ENCODE results near the gene GGA2.

Gene GGA2

GRCh38 chr16:23519282-23519681 is 9.0 kb upstream of the GGA2 start:
- TF ChIP-seq TAF1 (IDR thresholded peaks at IDR 0.05; ENCODE audit: borderline replicate concordance, insufficient read depth, low read length): no peak
- TF ChIP-seq SIN3A (IDR thresholded peaks at IDR 0.05; ENCODE audit: borderline replicate concordance, insufficient read depth, low read length): no peak
- no peak for TF ChIP-seq POLR2AphosphoS5 (IDR thresholded peaks at IDR 0.05; ENCODE audit: low read depth, low read length)
- no peak for TF ChIP-seq FOXP2 (optimal IDR thresholded peaks at IDR 0.05; ENCODE audit: borderline replicate concordance, extremely low read depth, extremely low read length, insufficient read depth)
- no peak for TF ChIP-seq REST (IDR thresholded peaks at IDR 0.05; ENCODE audit: insufficient read depth in 1 of 2, low read depth in 2 of 2, low read length in 2 of 2)

GRCh38 chr16:23518435-23518891 is 8.2 kb upstream of the GGA2 start:
- TF ChIP-seq TAF1 (IDR thresholded peaks at IDR 0.05; ENCODE audit: borderline replicate concordance, insufficient read depth, low read length) (no peak), SIN3A (IDR thresholded peaks at IDR 0.05; ENCODE audit: borderline replicate concordance, insufficient read depth, low read length) (no peak), FOXP2 (optimal IDR thresholded peaks at IDR 0.05; ENCODE audit: borderline replicate concordance, extremely low read depth, extremely low read length, insufficient read depth) (no peak), REST (IDR thresholded peaks at IDR 0.05; ENCODE audit: insufficient read depth in 1 of 2, low read depth in 2 of 2, low read length in 2 of 2) (no peak), POLR2AphosphoS5 (IDR thresholded peaks at IDR 0.05; ENCODE audit: low read depth, low read length) (no peak)

- TF ChIP-seq FOXP2 (optimal IDR thresholded peaks at IDR 0.05; ENCODE audit: borderline replicate concordance, extremely low read depth, extremely low read length, insufficient read depth) (no peak), SIN3A (IDR thresholded peaks at IDR 0.05; ENCODE audit: borderline replicate concordance, insufficient read depth, low read length) (no peak), POLR2AphosphoS5 (IDR thresholded peaks at IDR 0.05; ENCODE audit: low read depth, low read length) (no peak)
These were observed 6.3 kb upstream of the GGA2 start for GRCh38 chr16:23516366-23517137.

GRCh38 chr16:23515881-23516280 is 5.6 kb upstream of the GGA2 start:
- no peak for TF ChIP-seq TAF1 (IDR thresholded peaks at IDR 0.05; ENCODE audit: borderline replicate concordance, insufficient read depth, low read length)
- TF ChIP-seq FOXP2 (optimal IDR thresholded peaks at IDR 0.05; ENCODE audit: borderline replicate concordance, extremely low read depth, extremely low read length, insufficient read depth): no peak
- no peak for TF ChIP-seq REST (IDR thresholded peaks at IDR 0.05; ENCODE audit: insufficient read depth in 1 of 2, low read depth in 2 of 2, low read length in 2 of 2)
- no peak for TF ChIP-seq SIN3A (IDR thresholded peaks at IDR 0.05; ENCODE audit: borderline replicate concordance, insufficient read depth, low read length)
- TF ChIP-seq POLR2AphosphoS5 (IDR thresholded peaks at IDR 0.05; ENCODE audit: low read depth, low read length): no peak

GRCh38 chr16:23514381-23515152 is 4.3 kb upstream of the GGA2 start:
- TF ChIP-seq REST (IDR thresholded peaks at IDR 0.05; ENCODE audit: insufficient read depth in 1 of 2, low read depth in 2 of 2, low read length in 2 of 2): no peak
- no peak for TF ChIP-seq POLR2AphosphoS5 (IDR thresholded peaks at IDR 0.05; ENCODE audit: low read depth, low read length)
- TF ChIP-seq TAF1 (IDR thresholded peaks at IDR 0.05; ENCODE audit: borderline replicate concordance, insufficient read depth, low read length): no peak
- no peak for TF ChIP-seq FOXP2 (optimal IDR thresholded peaks at IDR 0.05; ENCODE audit: borderline replicate concordance, extremely low read depth, extremely low read length, insufficient read depth)
- no peak for TF ChIP-seq SIN3A (IDR thresholded peaks at IDR 0.05; ENCODE audit: borderline replicate concordance, insufficient read depth, low read length)
